HepG2 (cell line): Measurements from ENCODE around the gene MBD4. TPM values are rescaled to one million over a fixed set of nuclear protein-coding genes. Genes with fewer than 3 reads are reported as not detected.

Source experiments
- ATM ChIP-seq: fragments of 450-650 bp; IDR thresholded peaks from 2 replicates; pipeline ENCODE4 v1.7.1; 2017; ENCODE audit warnings: mild to moderate bottlenecking, borderline replicate concordance
- NPAS2 ChIP-seq: sonication (generic); formaldehyde crosslinking; IDR thresholded peaks from 2 replicates; pipeline ENCODE4 v1.8.0; 2022; ENCODE audit warnings: mild to moderate bottlenecking, missing genetic modification reagents, borderline replicate concordance
- RAD21 ChIP-seq: fragments of 450-650 bp; formaldehyde crosslinking; IDR thresholded peaks from 2 replicates; pipeline ENCODE4 v1.5.0; 2020; ENCODE audit warnings: mild to moderate bottlenecking
- ZBTB20 ChIP-seq: sonication (generic); formaldehyde crosslinking; IDR thresholded peaks from 2 replicates; pipeline ENCODE4 v1.8.1; 2023; ENCODE audit warnings: missing genetic modification reagents, low read depth, mild to moderate bottlenecking, borderline replicate concordance
- ZFY ChIP-seq: sonication (generic); formaldehyde crosslinking; IDR thresholded peaks from 2 replicates; pipeline ENCODE4 v1.4.0; 2020; ENCODE audit warnings: missing genetic modification reagents
- ZNF33A ChIP-seq: sonication (generic); formaldehyde crosslinking; IDR thresholded peaks from 2 replicates; pipeline ENCODE4 v1.5.1; 2020; ENCODE audit warnings: missing genetic modification reagents, mild to moderate bottlenecking, moderate library complexity, borderline replicate concordance
- ZNF776 ChIP-seq: sonication (generic); formaldehyde crosslinking; IDR thresholded peaks from 2 replicates; pipeline ENCODE4 v1.4.0; 2020; ENCODE audit warnings: mild to moderate bottlenecking, missing genetic modification reagents
- polyA plus RNA-seq, 8 experiments: library from polyadenylated mRNA; depleted of rRNA in 3 of 8; stranded (reverse) in 7 of 8; unstranded in 1 of 8; fragments of >200 nt; fragmentation: Illumina TruSeq in 4 of 8; extraction: Trizol in 4 of 8; gene quantifications; 2 replicates each; pipeline versions ENCODE4 v1.2.1 to v1.2.3, GENCODE V29; 2011 to 2016; ENCODE audit warnings: low read depth in 4 of 8, missing spikeins in 1 of 8, mixed read lengths in 1 of 8; ENCODE audit not compliant: insufficient read depth in 1 of 8
- total RNA-seq, 5 experiments: library from RNA; depleted of rRNA; stranded (reverse); fragments of >200 nt; fragmentation: Illumina TruSeq; extraction: Trizol; gene quantifications; 2 replicates each; pipeline ENCODE4 v1.2.3, GENCODE V29; 2016; ENCODE audit warnings: low read depth in 1 of 5
- TF ChIP-seq, protein P1 (sequence below): sonication (generic); formaldehyde crosslinking; IDR thresholded peaks from 2 replicates; pipeline ENCODE4 v1.4.0; 2020; ENCODE audit warnings: missing genetic modification reagents, borderline replicate concordance
- TF ChIP-seq, protein P2 (sequence below): sonication (generic); formaldehyde crosslinking; IDR thresholded peaks from 2 replicates; pipeline ENCODE4 v1.8.1; 2023; ENCODE audit warnings: mild to moderate bottlenecking, inconsistent platforms, moderate library complexity, missing genetic modification reagents, borderline replicate concordance
- TF ChIP-seq, protein P3 (sequence below): sonication (generic); formaldehyde crosslinking; IDR thresholded peaks from 2 replicates; pipeline ENCODE4 v1.5.0; 2020; ENCODE audit warnings: missing genetic modification reagents
- TF ChIP-seq, protein P4 (sequence below): sonication (generic); formaldehyde crosslinking; IDR thresholded peaks from 2 replicates; pipeline ENCODE4 v1.4.0; 2020; ENCODE audit warnings: low read depth, missing genetic modification reagents
- TF ChIP-seq, protein P5 (sequence below): sonication (generic); formaldehyde crosslinking; conservative IDR thresholded peaks from 2 replicates; pipeline ENCODE4 v1.8.0; 2022; ENCODE audit warnings: missing genetic modification reagents
- TF ChIP-seq, protein P6 (sequence below): fragments of 450-650 bp; IDR thresholded peaks from 2 replicates; pipeline ENCODE4 v1.6.1; 2016

Gene MBD4
- total and polyA plus RNA-seq, 2 of the 13 experiments (the other 11 are each of a cell fraction or from before 2014, with no cell fraction given), result 14.9 to 25.3 TPM

DNA sequence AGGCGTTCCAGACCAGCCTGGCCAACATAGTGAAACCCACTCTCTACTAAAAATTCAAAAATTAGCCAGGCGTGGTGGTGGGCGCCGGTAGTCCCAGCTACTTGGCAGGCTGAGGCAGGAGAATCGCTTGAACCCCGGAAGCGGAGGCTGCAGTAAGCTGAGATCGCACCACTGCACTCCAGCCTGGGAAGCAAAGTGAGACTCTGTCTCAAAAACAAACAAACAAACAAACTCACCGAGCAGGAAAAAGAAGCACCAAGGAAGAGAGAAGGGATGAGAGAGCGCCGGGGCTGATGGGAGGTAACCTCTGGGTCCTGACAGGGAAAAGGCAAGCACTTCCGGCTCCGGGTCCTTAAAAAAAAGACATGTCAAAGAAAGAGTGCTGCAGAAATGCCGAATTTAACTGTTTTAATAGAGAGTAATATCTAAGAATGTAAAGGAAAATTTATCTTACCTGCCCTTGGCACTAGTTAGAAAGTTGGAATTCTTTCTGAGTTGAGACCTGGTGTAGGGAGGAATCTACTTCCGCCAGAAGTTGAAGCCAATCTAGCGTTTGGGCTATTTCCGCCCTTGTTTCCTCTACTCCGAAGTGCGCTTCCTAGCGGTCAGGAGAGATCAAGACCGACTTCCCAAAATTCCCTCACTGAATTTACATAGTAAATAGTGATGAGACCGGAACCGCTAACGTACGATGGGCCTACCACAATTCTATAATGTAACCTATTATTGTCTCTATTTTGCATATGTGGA, 40.4 kb downstream of the MBD4 start (continued):
- TF ChIP-seq, protein P1, sequence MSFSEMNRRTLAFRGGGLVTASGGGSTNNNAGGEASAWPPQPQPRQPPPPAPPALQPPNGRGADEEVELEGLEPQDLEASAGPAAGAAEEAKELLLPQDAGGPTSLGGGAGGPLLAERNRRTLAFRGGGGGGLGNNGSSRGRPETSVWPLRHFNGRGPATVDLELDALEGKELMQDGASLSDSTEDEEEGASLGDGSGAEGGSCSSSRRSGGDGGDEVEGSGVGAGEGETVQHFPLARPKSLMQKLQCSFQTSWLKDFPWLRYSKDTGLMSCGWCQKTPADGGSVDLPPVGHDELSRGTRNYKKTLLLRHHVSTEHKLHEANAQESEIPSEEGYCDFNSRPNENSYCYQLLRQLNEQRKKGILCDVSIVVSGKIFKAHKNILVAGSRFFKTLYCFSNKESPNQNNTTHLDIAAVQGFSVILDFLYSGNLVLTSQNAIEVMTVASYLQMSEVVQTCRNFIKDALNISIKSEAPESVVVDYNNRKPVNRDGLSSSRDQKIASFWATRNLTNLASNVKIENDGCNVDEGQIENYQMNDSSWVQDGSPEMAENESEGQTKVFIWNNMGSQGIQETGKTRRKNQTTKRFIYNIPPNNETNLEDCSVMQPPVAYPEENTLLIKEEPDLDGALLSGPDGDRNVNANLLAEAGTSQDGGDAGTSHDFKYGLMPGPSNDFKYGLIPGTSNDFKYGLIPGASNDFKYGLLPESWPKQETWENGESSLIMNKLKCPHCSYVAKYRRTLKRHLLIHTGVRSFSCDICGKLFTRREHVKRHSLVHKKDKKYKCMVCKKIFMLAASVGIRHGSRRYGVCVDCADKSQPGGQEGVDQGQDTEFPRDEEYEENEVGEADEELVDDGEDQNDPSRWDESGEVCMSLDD (CRISPR knock-in tag), result no peak
- no peak for TF ChIP-seq NPAS2
- TF ChIP-seq, protein P2, sequence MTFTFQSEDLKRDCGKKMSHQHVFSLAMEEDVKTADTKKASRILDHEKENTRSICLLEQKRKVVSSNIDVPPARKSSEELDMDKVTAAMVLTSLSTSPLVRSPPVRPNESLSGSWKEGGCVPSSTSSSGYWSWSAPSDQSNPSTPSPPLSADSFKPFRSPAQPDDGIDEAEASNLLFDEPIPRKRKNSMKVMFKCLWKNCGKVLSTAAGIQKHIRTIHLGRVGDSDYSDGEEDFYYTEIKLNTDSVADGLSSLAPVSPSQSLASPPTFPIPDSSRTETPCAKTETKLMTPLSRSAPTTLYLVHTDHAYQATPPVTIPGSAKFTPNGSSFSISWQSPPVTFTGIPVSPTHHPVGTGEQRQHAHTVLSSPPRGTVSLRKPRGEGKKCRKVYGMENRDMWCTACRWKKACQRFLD (CRISPR knock-in tag), result no peak
- no peak; the same call in 1 of the 2 replicates for TF ChIP-seq ZNF33A (CRISPR knock-in tag)
- TF ChIP-seq, protein P3, sequence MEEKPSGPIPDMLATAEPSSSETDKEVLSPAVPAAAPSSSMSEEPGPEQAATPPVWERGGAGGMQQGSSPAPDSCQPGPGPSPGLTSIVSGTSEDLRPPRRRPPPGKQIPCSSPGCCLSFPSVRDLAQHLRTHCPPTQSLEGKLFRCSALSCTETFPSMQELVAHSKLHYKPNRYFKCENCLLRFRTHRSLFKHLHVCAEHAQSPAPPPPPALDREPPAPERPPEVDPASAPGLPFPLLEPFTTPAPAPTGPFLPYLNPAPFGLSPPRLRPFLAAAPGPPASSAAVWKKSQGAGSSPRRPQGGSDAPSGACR (CRISPR knock-in tag), result no peak
- TF ChIP-seq ZBTB20 (CRISPR knock-in tag), result no peak
- TF ChIP-seq, protein P4, sequence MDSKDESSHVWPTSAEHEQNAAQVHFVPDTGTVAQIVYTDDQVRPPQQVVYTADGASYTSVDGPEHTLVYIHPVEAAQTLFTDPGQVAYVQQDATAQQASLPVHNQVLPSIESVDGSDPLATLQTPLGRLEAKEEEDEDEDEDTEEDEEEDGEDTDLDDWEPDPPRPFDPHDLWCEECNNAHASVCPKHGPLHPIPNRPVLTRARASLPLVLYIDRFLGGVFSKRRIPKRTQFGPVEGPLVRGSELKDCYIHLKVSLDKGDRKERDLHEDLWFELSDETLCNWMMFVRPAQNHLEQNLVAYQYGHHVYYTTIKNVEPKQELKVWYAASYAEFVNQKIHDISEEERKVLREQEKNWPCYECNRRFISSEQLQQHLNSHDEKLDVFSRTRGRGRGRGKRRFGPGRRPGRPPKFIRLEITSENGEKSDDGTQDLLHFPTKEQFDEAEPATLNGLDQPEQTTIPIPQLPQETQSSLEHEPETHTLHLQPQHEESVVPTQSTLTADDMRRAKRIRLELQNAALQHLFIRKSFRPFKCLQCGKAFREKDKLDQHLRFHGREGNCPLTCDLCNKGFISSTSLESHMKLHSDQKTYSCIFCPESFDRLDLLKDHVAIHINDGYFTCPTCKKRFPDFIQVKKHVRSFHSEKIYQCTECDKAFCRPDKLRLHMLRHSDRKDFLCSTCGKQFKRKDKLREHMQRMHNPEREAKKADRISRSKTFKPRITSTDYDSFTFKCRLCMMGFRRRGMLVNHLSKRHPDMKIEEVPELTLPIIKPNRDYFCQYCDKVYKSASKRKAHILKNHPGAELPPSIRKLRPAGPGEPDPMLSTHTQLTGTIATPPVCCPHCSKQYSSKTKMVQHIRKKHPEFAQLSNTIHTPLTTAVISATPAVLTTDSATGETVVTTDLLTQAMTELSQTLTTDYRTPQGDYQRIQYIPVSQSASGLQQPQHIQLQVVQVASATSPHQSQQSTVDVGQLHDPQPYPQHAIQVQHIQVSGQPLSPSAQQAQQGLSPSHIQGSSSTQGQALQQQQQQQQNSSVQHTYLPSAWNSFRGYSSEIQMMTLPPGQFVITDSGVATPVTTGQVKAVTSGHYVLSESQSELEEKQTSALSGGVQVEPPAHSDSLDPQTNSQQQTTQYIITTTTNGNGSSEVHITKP (CRISPR knock-in tag), result no peak
- TF ChIP-seq, protein P5, sequence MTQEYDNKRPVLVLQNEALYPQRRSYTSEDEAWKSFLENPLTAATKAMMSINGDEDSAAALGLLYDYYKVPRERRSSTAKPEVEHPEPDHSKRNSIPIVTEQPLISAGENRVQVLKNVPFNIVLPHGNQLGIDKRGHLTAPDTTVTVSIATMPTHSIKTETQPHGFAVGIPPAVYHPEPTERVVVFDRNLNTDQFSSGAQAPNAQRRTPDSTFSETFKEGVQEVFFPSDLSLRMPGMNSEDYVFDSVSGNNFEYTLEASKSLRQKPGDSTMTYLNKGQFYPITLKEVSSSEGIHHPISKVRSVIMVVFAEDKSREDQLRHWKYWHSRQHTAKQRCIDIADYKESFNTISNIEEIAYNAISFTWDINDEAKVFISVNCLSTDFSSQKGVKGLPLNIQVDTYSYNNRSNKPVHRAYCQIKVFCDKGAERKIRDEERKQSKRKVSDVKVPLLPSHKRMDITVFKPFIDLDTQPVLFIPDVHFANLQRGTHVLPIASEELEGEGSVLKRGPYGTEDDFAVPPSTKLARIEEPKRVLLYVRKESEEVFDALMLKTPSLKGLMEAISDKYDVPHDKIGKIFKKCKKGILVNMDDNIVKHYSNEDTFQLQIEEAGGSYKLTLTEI, result no peak
- TF ChIP-seq, protein P6, sequence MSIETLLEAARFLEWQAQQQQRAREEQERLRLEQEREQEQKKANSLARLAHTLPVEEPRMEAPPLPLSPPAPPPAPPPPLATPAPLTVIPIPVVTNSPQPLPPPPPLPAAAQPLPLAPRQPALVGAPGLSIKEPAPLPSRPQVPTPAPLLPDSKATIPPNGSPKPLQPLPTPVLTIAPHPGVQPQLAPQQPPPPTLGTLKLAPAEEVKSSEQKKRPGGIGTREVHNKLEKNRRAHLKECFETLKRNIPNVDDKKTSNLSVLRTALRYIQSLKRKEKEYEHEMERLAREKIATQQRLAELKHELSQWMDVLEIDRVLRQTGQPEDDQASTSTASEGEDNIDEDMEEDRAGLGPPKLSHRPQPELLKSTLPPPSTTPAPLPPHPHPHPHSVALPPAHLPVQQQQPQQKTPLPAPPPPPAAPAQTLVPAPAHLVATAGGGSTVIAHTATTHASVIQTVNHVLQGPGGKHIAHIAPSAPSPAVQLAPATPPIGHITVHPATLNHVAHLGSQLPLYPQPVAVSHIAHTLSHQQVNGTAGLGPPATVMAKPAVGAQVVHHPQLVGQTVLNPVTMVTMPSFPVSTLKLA, result no peak
- TF ChIP-seq ZNF776 (CRISPR knock-in tag), result no peak
- TF ChIP-seq ZFY (CRISPR knock-in tag), result peak; percentile 62
- TF ChIP-seq RAD21, result peak; percentile 23; the same call in 1 of the 2 replicates
- TF ChIP-seq ATM, result no peak
